ENCODE data around the gene TNRC18. TPM values are rescaled to one million over a fixed set of nuclear protein-coding genes. Genes with fewer than 3 reads are reported as not detected.
"Not testable (repeated sequence)": the region's sequence is repeated elsewhere in the genome, so short reads cannot be mapped to it uniquely, and the experiment has no call there.

Gene TNRC18
- total RNA-seq, 1 experiment from 2014 or later: 37.7 TPM

DNA sequence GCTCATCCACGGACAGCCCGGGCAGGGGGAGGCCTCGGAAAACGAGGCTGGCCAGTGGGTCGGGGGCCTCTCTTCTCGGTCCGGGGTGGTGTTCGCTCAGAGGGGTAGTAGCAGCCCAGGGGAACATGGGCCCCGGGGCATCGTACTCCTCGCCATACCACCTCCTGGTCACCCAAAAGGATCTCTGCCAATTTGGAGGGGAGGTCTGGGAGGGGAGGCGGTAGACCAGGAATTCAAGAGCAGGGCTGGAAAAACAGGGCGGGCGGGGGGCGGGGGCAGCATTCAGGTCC lies 73.5 kb downstream of the TNRC18 start:
- no peak for DNase-seq (ENCODE audit: low read depth)

DNA sequence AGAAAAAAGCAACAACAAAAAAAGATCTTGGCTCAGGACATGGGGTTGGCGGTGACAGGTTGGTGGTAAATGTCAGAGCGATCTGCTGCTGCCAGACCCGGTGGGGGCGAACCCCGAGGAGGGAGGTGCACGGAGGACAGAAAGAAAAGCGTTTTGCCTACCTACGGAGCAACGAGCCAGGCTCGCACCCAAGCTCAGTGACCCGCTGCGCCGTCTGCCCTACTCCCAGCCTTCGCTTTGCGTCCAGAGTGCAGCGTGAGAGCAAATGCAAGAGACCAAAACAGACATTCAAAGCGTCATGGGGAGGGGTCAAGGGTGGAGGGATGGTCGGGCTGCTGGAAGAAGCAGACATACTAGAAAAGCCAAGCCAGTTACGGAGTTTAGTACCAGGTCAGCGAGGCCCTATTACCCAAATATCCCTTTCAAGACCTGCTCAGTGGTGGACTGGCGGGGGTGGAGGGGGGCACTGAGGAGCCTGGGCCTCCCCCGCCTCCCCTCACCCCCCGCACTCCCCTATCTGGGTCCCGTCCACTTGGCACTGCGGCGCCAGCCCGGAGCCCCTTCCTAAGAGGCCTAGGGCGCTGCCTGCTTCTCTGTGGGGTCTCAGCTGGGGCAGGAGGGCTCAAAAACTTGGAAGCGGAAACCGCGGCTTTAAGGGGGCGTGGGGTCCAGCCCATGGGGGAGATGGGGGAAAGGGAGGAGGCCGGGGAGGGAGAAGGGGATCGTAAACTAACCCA lies 74.0 kb downstream of the TNRC18 start:
- no peak for DNase-seq (ENCODE audit: low read depth)

DNA sequence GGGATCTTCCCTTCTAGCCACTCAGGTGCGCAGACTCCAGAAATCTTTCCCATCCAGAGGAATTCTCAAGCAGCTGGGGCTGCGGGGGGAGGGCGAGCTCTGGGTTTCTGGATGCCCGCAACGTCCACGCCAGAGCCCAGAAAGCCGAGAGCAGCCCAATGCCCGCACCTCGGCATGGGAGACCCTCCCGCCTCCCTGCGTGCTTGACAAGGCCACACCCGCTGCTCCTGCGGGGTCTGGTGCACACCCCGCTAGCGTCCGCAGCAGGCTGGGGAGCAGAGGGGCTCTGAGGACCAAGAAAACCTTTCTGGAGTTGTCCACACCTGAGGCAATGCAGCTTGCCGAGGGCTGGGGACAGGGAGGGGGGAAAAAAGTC lies 74.6 kb downstream of the TNRC18 start:
- DNase-seq (ENCODE audit: low read depth): no peak

DNA sequence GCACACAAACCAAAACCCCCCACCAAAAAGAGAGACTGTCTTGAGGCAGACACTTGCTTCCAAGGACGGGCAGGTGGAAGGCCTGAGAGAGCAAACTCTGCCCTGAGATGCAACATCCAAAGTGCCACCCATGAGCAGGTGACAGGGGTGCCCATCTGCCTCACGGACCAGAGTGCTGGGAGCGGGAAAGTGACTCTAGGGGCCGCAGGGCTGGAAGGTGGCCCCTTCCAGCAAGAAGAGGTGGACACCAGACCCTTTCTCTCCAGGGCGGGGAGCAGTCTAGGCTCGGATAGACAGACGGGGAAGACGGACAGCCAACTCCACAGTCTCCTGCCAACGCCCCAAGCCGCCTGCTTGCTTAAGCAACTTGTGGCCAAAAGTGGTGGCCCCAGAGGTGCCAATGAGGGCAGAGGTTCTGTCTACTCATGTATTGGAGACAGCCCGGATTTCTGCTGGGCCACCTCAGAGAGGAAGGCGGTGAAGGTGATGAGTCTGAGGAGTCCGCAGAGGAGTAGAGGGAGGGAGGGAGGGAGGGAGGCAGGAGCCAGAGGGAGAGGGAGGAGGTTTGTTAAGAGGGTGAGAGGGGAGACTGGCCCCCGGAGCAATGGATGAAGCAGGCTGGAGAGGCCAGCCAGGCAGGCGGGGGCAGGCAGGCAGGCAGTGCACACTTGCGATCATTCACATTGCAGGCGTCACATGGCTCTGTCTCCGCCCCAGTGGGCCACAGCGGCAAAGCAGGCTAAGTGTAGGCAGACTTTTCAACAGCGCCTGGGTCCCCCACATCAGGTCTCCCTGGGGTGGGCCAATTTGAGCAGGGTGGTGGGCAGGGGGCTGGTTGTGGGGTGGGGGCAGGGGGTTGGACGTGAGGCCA lies 75.3 kb downstream of the TNRC18 start:
- DNase-seq (ENCODE audit: low read depth): no peak

DNA sequence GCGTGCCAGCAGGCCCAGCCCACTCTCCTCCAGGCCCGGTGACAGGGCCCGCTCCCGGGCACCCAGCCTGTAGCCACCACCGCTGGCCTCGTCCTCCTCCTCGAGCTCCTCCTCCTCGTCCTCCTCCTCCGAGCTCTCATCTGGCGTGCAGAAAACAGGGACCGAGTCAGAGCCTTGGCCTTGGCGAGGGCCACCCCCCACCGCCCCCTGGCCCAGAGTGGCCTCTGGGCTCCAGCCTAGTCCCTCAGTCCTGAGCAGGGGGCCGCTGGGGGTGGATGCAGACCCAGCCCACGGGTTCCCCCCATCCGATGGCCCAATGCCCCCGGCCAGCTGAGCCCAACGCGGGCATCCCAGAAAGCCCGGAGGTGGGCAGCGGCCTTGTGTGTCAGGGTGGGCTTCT lies 78.0 kb downstream of the TNRC18 start:
- no peak for DNase-seq (ENCODE audit: low read depth)

DNA sequence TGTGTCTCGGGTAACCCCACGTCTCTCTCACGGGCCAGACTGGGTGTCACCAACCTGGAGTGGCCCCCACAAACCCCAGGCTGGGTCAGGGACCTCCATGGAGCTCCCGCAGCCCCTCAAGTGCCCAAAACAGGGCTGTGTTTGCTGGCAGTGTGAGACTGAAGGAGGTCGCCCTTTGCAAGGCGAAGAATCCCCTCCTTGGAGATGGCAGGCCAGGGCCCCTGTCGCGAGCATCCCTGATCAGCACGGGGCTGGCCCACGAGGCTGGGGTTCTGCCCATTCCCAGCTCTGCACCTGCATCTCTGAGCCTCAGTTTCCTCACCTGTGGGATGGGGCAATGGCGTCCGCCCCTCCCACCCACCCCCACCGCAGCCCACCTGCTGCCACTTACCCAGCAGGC lies 78.5 kb downstream of the TNRC18 start:
- no peak for DNase-seq (ENCODE audit: low read depth)

DNA sequence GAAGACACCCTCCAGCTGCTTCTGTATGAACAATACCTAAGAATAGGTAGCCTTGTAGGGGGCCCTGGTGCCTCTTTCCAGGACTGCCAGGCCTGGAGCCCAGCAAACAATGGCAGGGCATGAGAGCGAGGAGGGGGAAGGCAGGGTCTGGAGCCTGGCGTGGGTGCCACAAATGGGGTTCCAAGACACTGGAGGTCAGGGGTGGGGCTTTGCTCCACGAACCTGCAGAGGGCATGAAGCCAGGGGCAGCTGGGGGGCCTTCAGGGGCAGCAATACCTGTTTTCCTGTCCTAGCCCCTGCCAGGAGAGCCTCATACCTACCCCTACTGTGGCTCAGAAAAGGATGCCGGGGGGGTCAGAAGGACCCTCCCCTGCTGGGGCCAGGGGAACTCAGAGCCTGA lies 79.3 kb downstream of the TNRC18 start:
- no peak for DNase-seq (ENCODE audit: low read depth)

DNA sequence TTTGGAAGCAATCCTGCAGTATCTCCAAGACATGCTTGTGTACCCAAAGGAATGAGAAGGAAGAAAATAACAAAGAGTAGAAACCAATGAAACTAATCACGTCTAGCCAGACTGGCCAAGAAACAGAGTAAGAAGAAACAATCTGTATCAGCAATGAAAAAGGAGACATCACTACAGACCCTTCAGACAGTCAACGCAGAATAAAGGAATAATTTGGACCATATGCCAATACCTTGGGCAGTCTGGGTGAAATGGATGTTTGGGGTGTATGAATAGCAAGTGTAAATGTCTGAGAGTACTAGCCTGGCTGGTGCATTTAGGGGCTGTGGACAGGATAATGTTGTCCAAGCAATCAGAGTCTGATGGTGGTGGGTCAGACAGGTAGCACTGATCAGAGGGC lies 79.8 kb downstream of the TNRC18 start:
- no peak for DNase-seq (ENCODE audit: low read depth)

DNA sequence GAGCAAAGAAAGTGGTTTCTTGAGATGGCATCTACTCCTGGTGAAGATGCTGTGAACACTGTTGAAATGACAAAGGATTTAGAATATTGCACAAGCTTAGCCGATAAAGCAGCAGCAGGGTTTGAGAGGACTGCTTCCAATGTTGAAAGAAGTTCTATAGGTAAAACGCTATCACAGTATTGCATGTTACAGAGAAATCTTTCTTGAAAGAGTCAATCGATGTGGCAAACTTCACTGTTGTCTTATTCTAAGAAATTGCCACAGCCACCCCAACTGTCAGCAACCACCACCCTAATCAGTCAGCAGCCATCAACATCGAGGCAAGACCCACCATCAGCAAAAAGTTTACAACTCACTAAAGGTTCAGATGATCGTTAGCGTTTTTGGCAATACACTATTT lies 81.0 kb downstream of the TNRC18 start:
- no peak for DNase-seq (ENCODE audit: low read depth)

DNA sequence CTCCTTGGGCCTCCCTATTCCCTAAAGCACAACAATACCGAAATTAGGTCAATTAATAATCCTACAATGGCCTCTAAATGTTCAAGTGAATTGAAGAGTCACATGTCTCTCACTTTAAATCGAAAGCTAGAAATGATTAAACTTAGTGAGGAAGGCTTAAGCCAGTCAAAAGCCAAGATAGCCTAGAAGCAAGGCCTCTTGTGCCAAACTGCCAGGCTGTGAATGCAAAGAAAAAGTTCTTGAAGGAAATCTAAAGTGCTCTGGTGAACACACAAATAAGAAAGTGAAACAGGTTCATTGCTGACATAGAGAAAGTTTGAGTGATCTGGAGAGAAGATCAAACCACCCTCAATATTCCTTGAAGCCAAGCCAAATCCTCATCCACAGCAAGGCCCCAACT lies 83.7 kb downstream of the TNRC18 start:
- DNase-seq (ENCODE audit: low read depth): no peak

DNA sequence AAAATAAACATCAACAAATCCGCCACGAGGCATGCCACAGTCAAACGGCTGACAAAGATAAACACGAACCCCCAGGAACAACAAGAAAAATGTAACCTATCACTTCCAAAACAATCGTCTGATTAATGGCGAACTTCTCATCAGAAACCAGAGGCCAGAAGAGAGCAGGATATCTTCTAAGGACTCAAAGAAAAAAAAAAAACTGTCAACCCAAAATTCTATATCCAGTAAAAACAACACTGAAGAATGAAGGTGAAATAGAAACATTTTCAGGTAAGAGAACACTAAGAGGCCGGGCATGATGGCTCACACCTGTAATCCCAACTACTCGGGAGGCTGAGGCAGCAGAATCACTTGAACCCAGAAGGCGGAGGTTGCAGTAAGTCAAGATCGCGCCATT lies 86.6 kb downstream of the TNRC18 start:
- DNase-seq (ENCODE audit: low read depth): no peak

DNA sequence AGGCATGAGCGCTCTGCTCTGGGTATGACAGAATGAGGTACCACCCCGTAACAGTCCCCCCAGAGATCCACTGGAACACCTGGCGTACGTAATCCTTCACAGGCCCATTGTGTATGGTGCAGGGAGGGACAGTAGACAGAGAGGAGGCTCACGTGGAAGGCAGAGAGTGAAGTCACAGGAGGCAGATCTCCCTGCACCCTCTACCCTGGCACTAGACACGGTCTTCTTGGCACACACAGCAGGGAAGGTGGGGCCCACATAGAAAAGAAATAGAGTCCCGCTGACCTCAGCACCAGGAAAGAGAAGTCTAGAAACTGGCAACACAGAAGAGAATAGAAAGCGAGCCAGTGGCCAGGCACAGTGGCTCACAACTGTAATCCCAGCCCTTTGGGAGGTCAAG lies 89.0 kb downstream of the TNRC18 start:
- no peak for DNase-seq (ENCODE audit: low read depth)

DNA sequence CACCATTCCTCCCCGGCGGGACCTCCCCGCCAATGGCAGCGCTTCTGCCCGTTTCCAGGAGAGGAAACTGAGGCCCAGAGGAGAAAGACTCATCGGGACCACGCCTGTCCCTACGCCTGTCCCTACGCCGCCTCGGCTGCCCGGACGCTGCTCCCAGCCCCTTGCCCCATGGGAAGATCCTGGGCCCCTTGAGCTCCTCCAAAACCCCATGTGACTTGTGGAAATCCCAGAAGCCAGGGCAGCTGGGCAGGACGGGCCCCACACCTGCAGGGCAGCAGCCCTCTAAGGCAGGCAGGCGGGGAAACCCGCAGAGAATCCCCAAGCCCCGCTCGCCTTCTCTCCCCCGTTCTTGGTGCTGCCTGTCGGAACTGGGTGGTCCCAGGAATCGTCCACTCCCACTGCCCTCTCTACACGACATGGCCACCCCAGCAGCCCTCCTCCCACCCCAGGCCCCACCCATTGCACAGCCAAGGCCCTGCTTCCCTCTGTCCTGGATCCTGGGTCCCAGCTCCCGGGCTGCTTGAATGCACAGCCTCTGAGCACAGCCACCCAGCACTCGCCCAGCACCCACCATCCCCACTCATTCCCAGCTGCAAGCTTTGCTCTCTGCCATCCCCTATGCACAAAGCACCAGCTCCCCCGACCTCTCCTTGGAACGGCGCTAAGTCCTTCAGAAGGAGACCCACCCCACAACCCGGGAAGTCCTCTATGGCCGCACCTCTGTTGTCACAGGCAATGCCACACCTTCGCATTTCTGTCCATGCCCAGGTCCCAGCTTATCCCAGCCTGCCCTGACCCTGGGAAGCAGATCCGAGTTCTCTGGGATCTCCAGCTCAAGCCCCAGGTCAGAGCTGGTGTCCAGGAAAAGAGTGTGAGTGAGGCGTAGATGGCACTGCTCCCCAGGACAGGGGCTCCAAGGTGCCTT lies 90.3 kb downstream of the TNRC18 start:
- DNase-seq (ENCODE audit: low read depth): no peak

DNA sequence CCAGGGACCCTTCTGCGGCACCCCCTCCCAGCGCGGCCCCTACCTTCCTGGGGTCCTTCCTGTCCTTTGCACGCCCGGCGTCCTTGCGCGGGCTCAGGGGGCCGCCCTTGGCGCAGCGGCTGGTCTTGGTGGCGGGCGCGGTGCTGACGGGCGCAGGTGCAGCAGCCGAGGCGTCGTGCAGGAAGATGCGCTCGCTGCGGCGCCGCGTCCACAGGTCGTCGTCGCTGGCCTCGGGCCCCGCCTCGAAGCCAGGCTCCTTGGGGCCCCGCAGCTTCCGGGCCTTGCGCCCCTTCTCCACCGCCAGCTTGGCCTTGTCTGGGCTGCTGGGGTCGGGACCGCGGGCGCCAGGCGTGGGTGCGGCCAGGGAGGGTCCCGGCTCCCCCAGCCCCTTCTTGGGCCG lies 91.1 kb downstream of the TNRC18 start:
- DNase-seq (ENCODE audit: low read depth): no peak

DNA sequence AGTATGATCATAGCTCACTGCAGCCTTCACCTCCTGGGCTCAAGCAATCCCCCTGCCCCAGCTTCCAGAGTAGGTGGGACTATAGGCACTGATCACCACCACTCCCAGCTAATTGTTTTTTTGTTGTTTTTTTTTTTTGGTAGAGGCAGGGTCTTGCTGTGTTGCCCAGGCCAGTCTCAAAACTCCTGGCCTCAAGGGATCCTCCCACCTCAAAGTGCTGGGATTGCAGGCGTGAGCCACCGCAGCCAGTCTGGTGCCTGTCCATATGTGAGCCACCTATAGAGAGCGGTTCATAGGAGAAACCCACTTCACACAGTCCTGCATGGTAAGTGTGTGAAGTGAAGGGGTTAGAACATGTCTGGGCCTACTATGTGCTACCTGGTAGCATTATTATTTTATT lies 93.3 kb downstream of the TNRC18 start:
- no peak for DNase-seq (ENCODE audit: low read depth)

DNA sequence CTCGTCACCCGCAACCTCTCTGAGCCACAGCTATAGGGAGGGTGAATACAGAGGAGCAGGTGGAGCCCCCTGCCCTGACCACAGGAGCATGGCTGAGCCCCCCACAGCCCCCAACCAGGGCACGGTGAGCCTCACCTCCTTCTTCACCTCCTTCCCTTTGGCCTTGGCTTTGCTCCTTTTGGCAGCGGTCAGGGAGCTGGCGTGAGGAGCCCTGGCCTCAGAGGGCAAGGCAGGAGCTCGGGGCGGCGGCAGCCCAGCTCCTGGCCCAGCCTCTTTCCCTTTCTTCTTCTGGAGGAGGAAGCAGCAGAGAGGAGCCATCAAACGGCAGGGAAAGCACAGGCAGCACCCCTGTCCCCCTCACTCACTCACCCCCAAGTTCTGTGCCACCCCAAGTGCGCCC lies 98.7 kb downstream of the TNRC18 start:
- DNase-seq (ENCODE audit: low read depth): no peak

DNA sequence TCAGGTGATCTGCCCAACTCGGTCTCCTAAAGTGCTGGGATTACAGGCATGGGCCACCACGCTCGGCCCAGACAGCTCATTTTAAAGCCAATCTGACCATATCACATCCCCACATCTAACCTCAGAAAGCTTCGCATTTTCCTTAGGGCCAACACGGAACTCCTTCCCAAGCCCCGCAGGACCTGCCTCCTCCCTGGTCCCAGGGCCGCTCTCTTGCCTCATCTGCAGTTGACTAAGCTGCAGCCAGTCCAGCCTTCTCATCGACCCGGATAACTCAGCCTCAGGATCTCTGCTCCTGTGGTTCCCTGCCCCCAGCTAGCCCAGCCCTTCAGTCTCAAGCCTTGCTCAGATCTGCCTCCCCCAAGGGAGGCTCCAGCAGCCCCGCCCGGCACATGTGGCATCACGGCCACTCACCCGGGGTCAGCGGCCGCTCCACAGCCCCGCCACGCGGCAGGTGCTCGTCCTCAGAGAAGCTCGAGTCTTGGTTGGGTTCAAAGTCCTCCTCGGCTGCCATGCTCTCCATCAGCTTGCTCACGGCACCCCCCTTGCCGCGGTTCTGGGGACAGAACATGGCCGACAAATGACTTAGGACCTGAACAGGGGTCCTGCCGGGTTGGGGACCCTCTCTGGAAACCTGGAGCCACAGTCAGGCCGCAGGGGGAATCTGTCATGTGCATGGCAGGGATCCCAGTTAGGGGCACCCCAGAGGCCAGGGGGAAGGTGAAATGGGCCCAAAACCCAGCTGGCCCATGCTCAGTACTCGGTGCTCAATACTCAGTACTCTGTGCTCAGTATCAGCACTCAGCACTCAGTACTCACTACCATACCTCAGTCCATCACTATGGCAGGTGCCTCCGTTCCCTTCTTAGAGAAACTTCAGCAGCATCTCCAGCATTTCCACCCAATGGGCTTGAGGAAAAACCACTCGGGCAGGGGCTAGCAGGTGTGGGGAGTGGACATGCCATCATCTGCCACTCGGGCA lies 99.5 kb downstream of the TNRC18 start:
- DNase-seq (ENCODE audit: low read depth): not testable (repeated sequence)

DNA sequence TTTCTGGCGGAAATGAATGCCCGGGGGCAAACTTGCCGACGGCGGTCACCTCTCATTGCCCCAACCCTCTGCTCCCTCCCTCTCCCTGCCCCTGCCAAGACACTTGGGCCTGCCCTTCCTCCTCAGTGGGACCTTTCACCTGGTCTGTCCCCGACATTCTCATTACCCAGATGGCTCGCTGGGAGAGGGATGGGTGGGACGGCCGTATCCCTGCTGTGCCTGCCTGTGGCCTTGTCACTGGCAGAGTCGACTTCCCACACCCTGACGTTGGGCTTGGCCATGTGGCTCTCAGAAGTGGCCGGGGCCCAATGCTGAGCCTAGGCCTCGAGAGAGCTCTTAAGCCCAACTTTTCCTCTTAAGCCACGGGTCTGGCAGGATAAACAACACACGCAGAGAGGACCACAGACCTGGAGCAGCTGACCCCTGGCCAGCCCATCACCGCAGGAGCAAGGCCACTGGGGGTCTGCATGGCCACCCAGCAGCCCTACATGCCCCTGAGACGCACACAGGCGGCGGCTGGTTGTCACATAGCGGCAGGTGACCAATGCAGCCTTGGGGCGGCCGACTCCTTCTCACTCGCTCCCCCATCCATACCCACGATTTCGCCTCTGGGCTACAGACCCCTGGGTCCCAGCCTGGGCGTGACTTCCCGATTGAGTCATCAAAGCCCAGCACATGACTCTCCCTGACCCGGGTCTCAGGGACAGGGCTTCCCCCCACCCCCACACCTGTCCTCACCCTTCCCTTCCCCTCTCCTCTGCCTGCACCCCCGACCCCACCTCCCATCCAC lies 100.8 kb downstream of the TNRC18 start:
- DNase-seq (ENCODE audit: low read depth): no peak

DNA sequence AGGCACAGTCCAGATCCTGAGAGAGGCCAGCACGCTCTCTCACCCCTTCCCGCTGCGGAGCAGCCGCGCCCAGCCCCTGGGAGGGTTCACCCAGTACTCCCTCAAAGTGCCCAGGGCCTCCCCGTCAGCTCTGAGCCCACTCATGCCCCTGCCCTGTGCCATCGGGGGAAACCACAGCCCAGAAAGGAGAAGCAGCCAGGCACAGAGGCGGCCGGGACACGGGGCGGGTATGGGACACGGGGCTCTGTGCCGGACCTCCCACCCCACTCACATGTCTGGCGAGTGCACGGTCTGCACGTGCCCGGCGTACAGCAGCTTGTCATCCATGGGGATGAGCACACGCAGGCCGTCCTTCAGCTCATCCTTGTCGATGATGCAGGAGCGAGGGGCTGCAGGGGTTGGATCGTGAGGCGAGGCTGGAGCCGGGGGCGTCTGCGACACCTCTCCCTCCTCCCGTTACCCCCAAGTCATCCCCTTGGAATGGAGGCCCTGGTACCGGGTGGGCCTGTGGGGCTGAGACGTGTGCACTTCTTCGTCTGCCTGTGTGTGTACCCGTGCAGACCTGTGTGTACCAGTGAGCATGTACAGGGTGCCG lies 102.7 kb downstream of the TNRC18 start:
- DNase-seq (ENCODE audit: low read depth): no peak

DNA sequence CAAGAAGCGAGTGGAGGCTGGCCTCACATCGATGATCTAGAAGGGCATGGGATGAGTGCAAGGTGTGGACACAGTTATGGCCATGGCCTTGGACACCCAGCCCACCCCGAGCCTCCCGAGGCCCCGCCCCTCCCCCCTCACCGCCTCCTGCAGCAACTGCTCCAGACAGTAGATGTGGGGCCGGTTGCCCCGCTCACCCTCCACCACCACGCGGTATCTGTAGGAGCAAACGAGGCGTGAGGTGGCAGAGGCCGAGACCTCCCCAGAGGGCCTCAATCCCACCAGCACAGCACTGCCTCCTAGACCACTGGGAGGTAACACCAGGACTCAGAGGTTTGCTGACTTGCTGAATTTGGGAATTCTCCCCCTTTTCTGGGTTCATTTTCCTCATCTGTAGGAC lies 103.2 kb downstream of the TNRC18 start:
- DNase-seq (ENCODE audit: low read depth): no peak

Measured in LHCN-M2 (cell line).